22Rv1 (cell line): ENCODE results near the gene PKLR.
A peak's percentile ranks its signal among the peaks of the same experiment; 100 is the strongest.

ENCODE experiments used
- H3K27ac ChIP-seq: fragments of 450-650 bp; 2 replicates; pipeline ENCODE4 v1.5.1; 2017
- CTCF ChIP-seq: fragments of 450-650 bp; IDR thresholded peaks from 2 replicates; pipeline ENCODE4 v1.5.1; 2017; ENCODE audit warnings: mild to moderate bottlenecking
- ZFX ChIP-seq: fragments of 450-650 bp; IDR thresholded peaks from 2 replicates; pipeline ENCODE4 v1.6.1; 2017; ENCODE audit warnings: antibody characterized with exemption, borderline replicate concordance

Gene PKLR

GRCh38 chr1:155304558-155305063 lies 3.4 kb upstream of the PKLR start:
- peak overlapping the region; percentile 55 for H3K27ac ChIP-seq
- TF ChIP-seq ZFX = no peak
- no peak for TF ChIP-seq CTCF

GRCh38 chr1:155300553-155301329 lies 497 bp downstream of the PKLR start:
- H3K27ac ChIP-seq = no peak overlapping the region
- TF ChIP-seq ZFX = no peak
- TF ChIP-seq CTCF = no peak

GRCh38 chr1:155300024-155300423 lies 1.2 kb downstream of the PKLR start:
- no peak overlapping the region for H3K27ac ChIP-seq
- TF ChIP-seq CTCF (no peak), ZFX (no peak)

DNA sequence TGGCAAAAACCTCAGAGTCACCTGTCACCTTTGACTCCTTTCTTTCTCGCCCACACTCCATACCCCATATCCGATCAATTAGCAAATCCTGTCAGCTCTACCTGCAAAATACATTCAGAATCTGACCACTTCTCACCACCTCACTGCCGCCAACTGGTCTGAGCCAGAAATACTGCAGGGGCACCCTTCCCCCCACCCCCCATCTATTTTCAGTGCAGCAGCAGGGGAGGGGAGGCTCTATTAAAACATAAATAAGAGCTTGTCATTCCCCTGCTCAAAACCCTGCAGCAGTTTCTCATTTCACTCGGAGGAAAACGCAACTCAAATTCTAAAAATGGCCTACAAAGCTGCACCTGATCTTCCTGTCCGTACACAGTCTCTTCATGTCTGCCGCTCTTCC lies 3.9 kb downstream of the PKLR start:
- no peak overlapping the region for H3K27ac ChIP-seq
- no peak for TF ChIP-seq CTCF

- no peak overlapping the region for H3K27ac ChIP-seq
- TF ChIP-seq CTCF (no peak), ZFX (no peak)
Measured at GRCh38 chr1:155296661-155297060, 4.6 kb downstream of the PKLR start.

DNA sequence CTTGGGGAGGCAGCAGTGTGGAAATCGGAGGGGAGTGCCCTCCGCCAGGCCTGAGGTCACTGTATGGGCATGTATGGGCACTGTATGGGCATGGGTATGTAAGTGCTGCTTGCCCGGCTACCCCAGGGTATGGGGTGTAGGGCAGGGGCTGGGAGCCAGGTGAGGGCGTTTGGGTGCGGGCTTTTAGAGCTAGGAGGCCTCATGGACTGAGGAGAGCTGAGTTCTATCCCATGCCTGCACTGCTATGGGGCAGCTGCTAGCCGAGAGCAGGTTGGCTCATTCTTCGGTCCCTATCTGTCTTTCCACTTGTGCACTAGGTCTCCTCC lies 5.3 kb downstream of the PKLR start:
- no peak overlapping the region for H3K27ac ChIP-seq
- no peak for TF ChIP-seq ZFX

DNA sequence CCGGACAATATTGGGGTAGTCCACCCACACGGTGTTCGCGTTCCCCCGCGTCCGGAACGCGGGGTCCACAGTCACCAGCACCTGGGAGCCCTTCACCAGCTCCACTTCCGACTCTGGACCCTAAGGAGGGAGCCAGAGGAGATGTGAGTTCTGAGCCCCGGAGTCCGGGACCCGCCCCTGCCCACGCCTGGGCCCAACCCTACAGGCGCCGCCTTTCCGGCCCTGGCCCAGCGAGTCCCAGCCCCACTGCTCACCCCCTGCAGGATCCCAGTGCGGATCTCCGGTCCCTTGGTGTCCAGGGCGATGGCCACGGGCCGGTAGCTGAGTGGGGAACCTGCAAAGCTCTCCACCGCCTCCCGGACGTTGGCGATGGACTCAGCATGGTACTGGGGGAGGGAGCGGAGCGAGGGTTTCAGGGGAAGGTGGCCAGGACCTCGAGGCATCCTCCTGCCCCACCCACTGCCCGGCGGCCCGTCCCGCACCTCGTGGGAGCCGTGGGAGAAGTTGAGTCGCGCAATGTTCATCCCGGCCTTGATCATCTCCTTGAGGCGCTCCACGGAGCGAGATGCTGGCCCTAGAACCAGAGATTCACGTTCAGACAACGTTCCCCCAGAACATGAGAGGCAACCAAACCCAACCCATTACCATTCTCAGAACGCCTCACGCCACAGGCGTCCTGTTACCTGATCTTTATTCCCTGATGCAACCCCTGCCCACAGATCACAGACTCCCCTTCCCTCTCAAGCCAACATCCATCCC lies 5.9 kb downstream of the PKLR start:
- no peak overlapping the region for H3K27ac ChIP-seq
- no peak for TF ChIP-seq ZFX
- no peak for TF ChIP-seq CTCF
